ENCODE measurements around the gene POLR2J. TPM values are rescaled to one million over a fixed set of nuclear protein-coding genes. Genes with fewer than 3 reads are reported as not detected.
A peak's percentile ranks its signal among the peaks of the same experiment; 100 is the strongest.

Gene POLR2J
- total RNA-seq, 1 experiment from 2014 or later: 66.9 TPM

GRCh38 chr7:102459221-102459844 is 19.4 kb downstream of the POLR2J start:
- no peaks in the 10 kb centered on the region for H3K27me3 ChIP-seq (ENCODE audit: insufficient read depth, low read depth)
- no peak for DNase-seq
- H3K4me2 ChIP-seq: no peak overlapping the region
- H3K9me2 ChIP-seq (ENCODE audit: insufficient read depth): no peaks in the 10 kb centered on the region
- ChIA-PET CTCF (no interaction called here), POLR2A (ENCODE audit: unreplicated experiment) (no interaction called here)
- H4K20me1 ChIP-seq (ENCODE audit: insufficient read depth): no peaks in the 10 kb centered on the region
- H3K4me1 ChIP-seq (replicated peaks; ENCODE audit: insufficient read depth): peaks cover 7% of the 10 kb centered on the region; the same call in 1 of the 2 replicates
- H3F3A ChIP-seq (ENCODE audit: insufficient read depth, low read depth): 0 out of 2 replicates have a peak, but pooled peaks cover 6% of the 10 kb centered on the region
- no TSS peak for BruUV-seq (replicated peaks)
- no peak overlapping the region for H2AFZ ChIP-seq
- intact Hi-C loops (cut with micrococcal nuclease; ENCODE audit: unreplicated experiment): no loop called here
- H3K27ac ChIP-seq: no peak overlapping the region
- H3K4me3 ChIP-seq: no peak overlapping the region
- peaks cover 15% of the 10 kb centered on the region; the same call in 1 of the 2 replicates for H3K79me2 ChIP-seq (ENCODE audit: low read depth)
- TF ChIP-seq EZH2 (IDR thresholded peaks at IDR 0.05; ENCODE audit: low read depth) (no peak), CTCF (conservative IDR thresholded peaks at IDR 0.05) (no peak)
- H3K9me3 ChIP-seq (ENCODE audit: insufficient read depth, low read depth): no peaks in the 10 kb centered on the region
- H3K36me3 ChIP-seq (ENCODE audit: low read depth): no peaks in the 10 kb centered on the region

- intact Hi-C loops (cut with micrococcal nuclease; ENCODE audit: unreplicated experiment): no loop called here
- CTCF ChIA-PET: no interaction called here
- Histone ChIP-seq H4K20me1 (ENCODE audit: insufficient read depth) (no peaks in the 10 kb centered on the region), H2AFZ (no peak overlapping the region), H3K27ac (no peak overlapping the region), H3K4me1 (replicated peaks; ENCODE audit: insufficient read depth) (no peaks in the 10 kb centered on the region), H3K9me3 (ENCODE audit: insufficient read depth, low read depth) (no peaks in the 10 kb centered on the region), H3K4me2 (no peak overlapping the region), H3K9me2 (ENCODE audit: insufficient read depth) (no peaks in the 10 kb centered on the region), H3F3A (ENCODE audit: insufficient read depth, low read depth) (0 out of 2 replicates have a peak, but pooled peaks cover 6% of the 10 kb centered on the region), H3K4me3 (no peak overlapping the region), H3K79me2 (ENCODE audit: low read depth) (no peaks in the 10 kb centered on the region), H3K36me3 (ENCODE audit: low read depth) (no peaks in the 10 kb centered on the region), H3K27me3 (ENCODE audit: insufficient read depth, low read depth) (no peaks in the 10 kb centered on the region)
- no TSS peak for BruUV-seq (replicated peaks)
- POLR2A ChIA-PET (ENCODE audit: unreplicated experiment): no interaction called here
- TF ChIP-seq EZH2 (IDR thresholded peaks at IDR 0.05; ENCODE audit: low read depth): no peak
- TF ChIP-seq CTCF (conservative IDR thresholded peaks at IDR 0.05): no peak
- no peak for DNase-seq
Measured at GRCh38 chr7:102457352-102457924, 21.3 kb downstream of the POLR2J start.

GRCh38 chr7:102456327-102456726 is 22.4 kb downstream of the POLR2J start:
- Histone ChIP-seq H3K9me3 (ENCODE audit: insufficient read depth, low read depth) (no peaks in the 10 kb centered on the region), H4K20me1 (ENCODE audit: insufficient read depth) (no peaks in the 10 kb centered on the region), H3K79me2 (ENCODE audit: low read depth) (no peaks in the 10 kb centered on the region), H3K27ac (no peak overlapping the region), H3K4me1 (replicated peaks; ENCODE audit: insufficient read depth) (no peaks in the 10 kb centered on the region), H2AFZ (no peak overlapping the region), H3K4me3 (no peak overlapping the region), H3K9me2 (ENCODE audit: insufficient read depth) (no peaks in the 10 kb centered on the region), H3K36me3 (ENCODE audit: low read depth) (no peaks in the 10 kb centered on the region), H3F3A (ENCODE audit: insufficient read depth, low read depth) (0 out of 2 replicates have a peak, but pooled peaks cover 6% of the 10 kb centered on the region), H3K27me3 (ENCODE audit: insufficient read depth, low read depth) (no peaks in the 10 kb centered on the region), H3K4me2 (no peak overlapping the region)
- TF ChIP-seq CTCF (conservative IDR thresholded peaks at IDR 0.05) (no peak), EZH2 (IDR thresholded peaks at IDR 0.05; ENCODE audit: low read depth) (no peak)
- intact Hi-C loops (cut with micrococcal nuclease; ENCODE audit: unreplicated experiment): no loop called here
- BruUV-seq (replicated peaks): no TSS peak
- ChIA-PET POLR2A (ENCODE audit: unreplicated experiment) (interaction anchor here (0.5 to 0.6 kb wide), 6 partner anchors 9 to 659 kb away, joined by 3 to 17 read pairs (median 4); no protein-coding TSS in a partner anchor), CTCF (interaction anchor here (0.9 to 1.2 kb wide), 2 partner anchors 10 to 52 kb away, joined by 3 to 4 read pairs; no protein-coding TSS in a partner anchor)
- peak in 1 of 2 experiments; percentile 65 for DNase-seq
